Caco-2 (cell line): ENCODE data around the gene SLC23A3. TPM values are rescaled to one million over a fixed set of nuclear protein-coding genes. Genes with fewer than 3 reads are reported as not detected.

Experiments
- BruUV-seq: library from RNA; stranded (reverse); fragments of 400-500 nt; replicated peaks from 2 replicates; lab custom pipeline; 2021; lab: Mats Ljungman, UMichigan
- CTCF ChIA-PET: fragments of 300-600 bp; sonication (Branson Sonifier 250); formaldehyde crosslinking; loops from one replicate; lab custom pipeline; 2022; ENCODE audit warnings: antibody characterized with exemption; lab: Charles Lee
- POLR2A ChIA-PET: fragments of 300-600 bp; sonication (Branson Sonifier 250); formaldehyde crosslinking; loops from one replicate; lab custom pipeline; 2022; ENCODE audit warnings: antibody characterized with exemption; lab: Charles Lee
- DNase-seq, 2 experiments: peaks; one replicate each; pipeline versions ENCODE4 v3.0.0 to v3.0.0-alpha.2; 2020 to 2022
- H3K27me3 ChIP-seq: replicated peaks from 2 replicates; pipeline ENCODE4 v1.6.0; 2011; ENCODE audit warnings: low read length; ENCODE audit not compliant: control insufficient read depth, insufficient read depth
- H3K36me3 ChIP-seq: 2 replicates; pipeline ENCODE4 v1.5.1; 2011; ENCODE audit warnings: low read length; ENCODE audit not compliant: control insufficient read depth, insufficient read depth
- H3K4me1 ChIP-seq: fragments of 250-450 bp; sonication (Bioruptor Pico); 2 replicates; pipeline ENCODE4 v1.5.1; 2020; ENCODE audit warnings: mild to moderate bottlenecking
- H3K4me3 ChIP-seq: 2 replicates; pipeline ENCODE4 v1.5.1; 2011; ENCODE audit warnings: low read depth, mild to moderate bottlenecking, control low read depth, low read length
- H3K9me3 ChIP-seq: fragments of 250-450 bp; sonication (Bioruptor Pico); 2 replicates; pipeline ENCODE4 v1.5.1; 2020; ENCODE audit warnings: mild to moderate bottlenecking, moderate library complexity
- H3K27ac Mint-ChIP-seq: one replicate; pipeline ENCODE4 v1.8.0; 2022; ENCODE audit warnings: mixed read lengths; ENCODE audit not compliant: unreplicated experiment
- H3K27me3 Mint-ChIP-seq: one replicate; pipeline ENCODE4 v1.8.0; 2022; ENCODE audit warnings: mixed read lengths; ENCODE audit not compliant: insufficient read depth, unreplicated experiment
- H3K36me3 Mint-ChIP-seq: one replicate; pipeline ENCODE4 v1.8.0; 2022; ENCODE audit warnings: mild to moderate bottlenecking, mixed read lengths; ENCODE audit not compliant: insufficient read depth, unreplicated experiment
- H3K4me1 Mint-ChIP-seq: one replicate; pipeline ENCODE4 v1.8.0; 2022; ENCODE audit warnings: low read depth, mixed read lengths; ENCODE audit not compliant: unreplicated experiment
- H3K4me3 Mint-ChIP-seq: one replicate; pipeline ENCODE4 v1.8.0; 2022; ENCODE audit warnings: mild to moderate bottlenecking, moderate library complexity, mixed read lengths; ENCODE audit not compliant: unreplicated experiment
- H3K9me3 Mint-ChIP-seq: one replicate; pipeline ENCODE4 v1.8.0; 2022; ENCODE audit warnings: mixed read lengths; ENCODE audit not compliant: unreplicated experiment
- CTCF ChIP-seq, 2 experiments: fragments of 200-600 bp in 1 of 2; IDR thresholded peaks; 1 replicate in 1 of 2; 2 replicates in 1 of 2; pipeline versions ENCODE4 v1.5.1 to v1.8.0; 2011 to 2022; ENCODE audit warnings: antibody characterized with exemption in 1 of 2, control low read depth in 1 of 2, inconsistent platforms in 1 of 2, low read depth in 1 of 2, low read length in 1 of 2, mild to moderate bottlenecking in 1 of 2, moderate library complexity in 1 of 2; ENCODE audit not compliant: insufficient read depth in 1 of 2, severe bottlenecking in 1 of 2, unreplicated experiment in 1 of 2
- intact Hi-C: fragments of 100-400 bp; cut with micrococcal nuclease; formaldehyde crosslinking; loops from one replicate; pipeline ENCODE4 v1.10.0; 2022; ENCODE audit not compliant: unreplicated experiment
- total RNA-seq: library from RNA; stranded (reverse); gene quantifications from 2 replicates; pipeline ENCODE4 v1.2.3, GENCODE V29; 2022

The SLC23A3 gene
- total RNA-seq, 1 experiment from 2014 or later, result 7.1 TPM

- intact Hi-C loops, result loop anchor here (2.0 kb wide), 1 partner anchor 192 kb away; no protein-coding TSS in a partner anchor
- DNase-seq, result no peak
- Mint-ChIP-seq H3K27ac (peak overlapping the region; percentile 84), H3K4me3 (peak overlapping the region; percentile 78), H3K4me1 (peaks cover 14% of the 10 kb centered on the region), H3K36me3 (peaks cover 18% of the 10 kb centered on the region), H3K9me3 (no peaks in the 10 kb centered on the region), H3K27me3 (no peaks in the 10 kb centered on the region)
- H3K4me3 ChIP-seq, result peak overlapping the region; percentile 73
- no peaks in the 10 kb centered on the region for H3K27me3 ChIP-seq
- ChIA-PET POLR2A (no interaction called here), CTCF (no interaction called here)
- TF ChIP-seq CTCF (IDR thresholded peaks at IDR 0.05; ENCODE audit: insufficient read depth in 1 of 2, low read depth in 1 of 2, low read length in 1 of 2, severe bottlenecking in 1 of 2, unreplicated experiment in 1 of 2), result no peak
- no peaks in the 10 kb centered on the region for H3K9me3 ChIP-seq
- H3K36me3 ChIP-seq, result peaks cover 1% of the 10 kb centered on the region; the same call in 1 of the 2 replicates
- peaks cover 11% of the 10 kb centered on the region; the same call in 1 of the 2 replicates for H3K4me1 ChIP-seq
- TSS peak; percentile 80 for BruUV-seq
Measured at GRCh38 chr2:219161097-219161496, 8.7 kb downstream of the SLC23A3 start.

GRCh38 chr2:219160186-219161017, 9.4 kb downstream of the SLC23A3 start, which contains the start of gene NHEJ1:
Gene NHEJ1 (minus strand): TSS chr2:219160815. CDS start chr2:219158362, 2,453 bp downstream.
- ChIA-PET POLR2A (interaction anchor here (0.6 kb wide), 1 partner anchor 158 kb away, joined by 3 read pairs; no protein-coding TSS in a partner anchor), CTCF (interaction anchor here (0.6 to 2.3 kb wide), 5 partner anchors 87 to 370 kb away, joined by 3 to 10 read pairs (median 4); partner anchors contain the start of gene DNPEP)
- no peaks in the 10 kb centered on the region for H3K9me3 Mint-ChIP-seq
- DNase-seq, result peak; percentile 97 to 98
- no peaks in the 10 kb centered on the region for H3K27me3 ChIP-seq
- H3K4me3 ChIP-seq, result peak within 1 kb of the TSS; percentile 73
- H3K9me3 ChIP-seq, result no peaks in the 10 kb centered on the region
- no TSS peak for BruUV-seq
- H3K27me3 Mint-ChIP-seq, result no peaks in the 10 kb centered on the region
- peaks cover 14% of the 10 kb centered on the region for H3K4me1 Mint-ChIP-seq
- peak within 1 kb of the TSS; percentile 78 for H3K4me3 Mint-ChIP-seq
- peaks cover 11% of the 10 kb centered on the region; the same call in 1 of the 2 replicates for H3K4me1 ChIP-seq
- peak within 1 kb of the TSS; percentile 84 for H3K27ac Mint-ChIP-seq
- peaks cover 1% of the 10 kb centered on the region; the same call in 1 of the 2 replicates for H3K36me3 ChIP-seq
- TF ChIP-seq CTCF (IDR thresholded peaks at IDR 0.05; ENCODE audit: insufficient read depth in 1 of 2, low read depth in 1 of 2, low read length in 1 of 2, severe bottlenecking in 1 of 2, unreplicated experiment in 1 of 2), result peak; percentile 98
- intact Hi-C loops, result loop anchor here (1.0 to 2.0 kb wide), 10 partner anchors 10 to 192 kb away; partner anchors contain the start of genes ABCB6, ANKZF1, ATG9A and CNPPD1
- peaks cover 18% of the 10 kb centered on the region for H3K36me3 Mint-ChIP-seq

GRCh38 chr2:219159771-219160185, 10.1 kb downstream of the SLC23A3 start:
- H3K27me3 Mint-ChIP-seq, result no peaks in the 10 kb centered on the region
- CTCF ChIA-PET, result interaction anchor here (0.7 to 2.3 kb wide), 5 partner anchors 87 to 370 kb away, joined by 3 to 10 read pairs (median 4); no protein-coding TSS in a partner anchor
- Histone ChIP-seq H3K4me3 (peak overlapping the region; percentile 73), H3K27me3 (no peaks in the 10 kb centered on the region), H3K36me3 (peaks cover 1% of the 10 kb centered on the region; the same call in 1 of the 2 replicates), H3K4me1 (peaks cover 11% of the 10 kb centered on the region; the same call in 1 of the 2 replicates), H3K9me3 (no peaks in the 10 kb centered on the region)
- BruUV-seq, result TSS peak; percentile 27
- H3K36me3 Mint-ChIP-seq, result peaks cover 18% of the 10 kb centered on the region
- H3K9me3 Mint-ChIP-seq, result no peaks in the 10 kb centered on the region
- peak overlapping the region; percentile 78 for H3K4me3 Mint-ChIP-seq
- POLR2A ChIA-PET, result interaction anchor here (0.6 kb wide), 1 partner anchor 157 kb away, joined by 3 read pairs; no protein-coding TSS in a partner anchor
- intact Hi-C loops, result loop anchor here (1.0 to 2.0 kb wide), 10 partner anchors 11 to 193 kb away; partner anchors contain the start of genes ABCB6, ANKZF1, ATG9A and CNPPD1
- TF ChIP-seq CTCF (IDR thresholded peaks at IDR 0.05; ENCODE audit: insufficient read depth in 1 of 2, low read depth in 1 of 2, low read length in 1 of 2, severe bottlenecking in 1 of 2, unreplicated experiment in 1 of 2), result no peak
- peaks cover 14% of the 10 kb centered on the region for H3K4me1 Mint-ChIP-seq
- H3K27ac Mint-ChIP-seq, result peak overlapping the region; percentile 84
- no peak for DNase-seq
